Prostate gland (tissue), 2 donors: ENCODE data around the gene LIG3. TPM values are rescaled to one million over a fixed set of nuclear protein-coding genes. Genes with fewer than 3 reads are reported as not detected.
"Not testable (repeated sequence)": the region's sequence is repeated elsewhere in the genome, so short reads cannot be mapped to it uniquely, and the experiment has no call there.

Experiments used
- DNase-seq: peaks from one replicate; pipeline ENCODE4 v3.0.0-alpha.2; 2019; ENCODE audit warnings: low spot score
- H3K27ac ChIP-seq, 2 donors: fragments of 200-600 bp; sonication (generic); 2 replicates each; pipeline ENCODE4 v1.5.1; 2017 to 2019
- H3K27me3 ChIP-seq: fragments of 200-600 bp; sonication (generic); replicated peaks from 2 replicates; pipeline ENCODE4 v1.5.1; 2019; ENCODE audit not compliant: insufficient read depth
- H3K36me3 ChIP-seq, 2 donors: fragments of 200-600 bp; sonication (generic); 1 replicate in 1 of 2; 2 replicates in 1 of 2; pipeline versions ENCODE4 v1.5.1 to v1.8.1; 2017 to 2019
- H3K4me1 ChIP-seq: fragments of 200-600 bp; sonication (generic); replicated peaks from 2 replicates; pipeline ENCODE4 v1.5.1; 2019
- H3K4me3 ChIP-seq, 2 donors: fragments of 200-600 bp; sonication (generic); 2 replicates each; pipeline ENCODE4 v1.5.1; 2017 to 2019
- H3K9me3 ChIP-seq: fragments of 200-600 bp; sonication (generic); 2 replicates; pipeline ENCODE4 v1.5.1; 2017
- POLR2A ChIP-seq: fragments of 450-650 bp; IDR thresholded peaks from one replicate; pipeline ENCODE4 v1.6.1; 2016; ENCODE audit warnings: antibody characterized with exemption, mild to moderate bottlenecking
- POLR2AphosphoS5 ChIP-seq: sonication (generic); formaldehyde crosslinking; IDR thresholded peaks from one replicate; pipeline ENCODE4 v1.6.1; 2017; ENCODE audit warnings: antibody characterized with exemption
- whole genome bisulfite sequencing: methylation state at CpG from one replicate; pipeline ENCODE4 v1.1.5; 2018; 5-methylcytosine and 5-hydroxymethylcytosine counted together
- intact Hi-C: fragments of 100-400 bp; cut with DNase I; formaldehyde crosslinking; loops from one replicate; pipeline ENCODE4 v1.14.2; 2022
- total RNA-seq, 2 donors: library from RNA; depleted of rRNA; stranded (reverse); fragments of >200 nt; gene quantifications; one replicate each; pipeline ENCODE4 v1.1.0, GENCODE V29; 2016
- TF ChIP-seq, protein P1 (sequence below), 4 experiments: fragments of 200-600 bp in 2 of 4; fragments of 450-650 bp in 2 of 4; sonication (generic) in 2 of 4; IDR thresholded peaks; 1 replicate in 3 of 4; 2 replicates in 1 of 4; pipeline ENCODE4 v1.5.1; 2016 to 2019; ENCODE audit warnings: antibody characterized with exemption in 4 of 4, mild to moderate bottlenecking in 2 of 4, moderate library complexity in 2 of 4

LIG3 gene
- 10 to 100 TPM; 49.2 to 54.0 TPM for total RNA-seq

DNA sequence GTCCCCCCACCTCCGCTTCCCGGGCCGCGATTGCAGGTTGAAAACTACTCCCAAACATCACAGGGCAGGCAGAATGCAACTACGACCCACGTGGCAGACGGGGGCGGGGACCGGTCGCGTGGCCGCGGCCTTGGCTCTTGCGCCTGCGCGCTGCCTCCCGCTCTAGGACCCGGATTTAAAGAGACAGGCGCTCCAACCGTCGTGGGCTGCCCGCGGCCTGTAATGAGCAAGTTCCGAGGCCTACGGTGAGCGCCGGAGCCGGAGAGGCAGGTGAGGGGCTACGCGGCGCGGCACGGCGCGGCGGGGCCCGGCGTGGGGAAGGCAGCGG, at the start of gene LIG3:
LIG3 (plus strand) TSS at position 160 of the 328 bp plus-strand sequence. CDS start 2,494 bp downstream, outside the sequence.
- intact Hi-C loops, result no loop called here
- H3K4me3 ChIP-seq, result peak within 1 kb of the TSS; percentile 85 to 91
- no peaks in the 10 kb centered on the region for H3K9me3 ChIP-seq
- peak within 1 kb of the TSS; percentile 99 to 100 for H3K27ac ChIP-seq
- under 1% methylated on average over 38 of the region's 39 CpGs for WGBS
- TF ChIP-seq POLR2AphosphoS5 (peak; percentile 92), POLR2A (peak; percentile 50)
- TF ChIP-seq, protein P1, sequence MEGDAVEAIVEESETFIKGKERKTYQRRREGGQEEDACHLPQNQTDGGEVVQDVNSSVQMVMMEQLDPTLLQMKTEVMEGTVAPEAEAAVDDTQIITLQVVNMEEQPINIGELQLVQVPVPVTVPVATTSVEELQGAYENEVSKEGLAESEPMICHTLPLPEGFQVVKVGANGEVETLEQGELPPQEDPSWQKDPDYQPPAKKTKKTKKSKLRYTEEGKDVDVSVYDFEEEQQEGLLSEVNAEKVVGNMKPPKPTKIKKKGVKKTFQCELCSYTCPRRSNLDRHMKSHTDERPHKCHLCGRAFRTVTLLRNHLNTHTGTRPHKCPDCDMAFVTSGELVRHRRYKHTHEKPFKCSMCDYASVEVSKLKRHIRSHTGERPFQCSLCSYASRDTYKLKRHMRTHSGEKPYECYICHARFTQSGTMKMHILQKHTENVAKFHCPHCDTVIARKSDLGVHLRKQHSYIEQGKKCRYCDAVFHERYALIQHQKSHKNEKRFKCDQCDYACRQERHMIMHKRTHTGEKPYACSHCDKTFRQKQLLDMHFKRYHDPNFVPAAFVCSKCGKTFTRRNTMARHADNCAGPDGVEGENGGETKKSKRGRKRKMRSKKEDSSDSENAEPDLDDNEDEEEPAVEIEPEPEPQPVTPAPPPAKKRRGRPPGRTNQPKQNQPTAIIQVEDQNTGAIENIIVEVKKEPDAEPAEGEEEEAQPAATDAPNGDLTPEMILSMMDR (IDR thresholded peaks at IDR 0.05), result no peak
- peak; percentile 93 for DNase-seq
- no peaks in the 10 kb centered on the region for H3K27me3 ChIP-seq
- no peaks in the 10 kb centered on the region for H3K4me1 ChIP-seq
- H3K36me3 ChIP-seq, result no peaks in the 10 kb centered on the region

DNA sequence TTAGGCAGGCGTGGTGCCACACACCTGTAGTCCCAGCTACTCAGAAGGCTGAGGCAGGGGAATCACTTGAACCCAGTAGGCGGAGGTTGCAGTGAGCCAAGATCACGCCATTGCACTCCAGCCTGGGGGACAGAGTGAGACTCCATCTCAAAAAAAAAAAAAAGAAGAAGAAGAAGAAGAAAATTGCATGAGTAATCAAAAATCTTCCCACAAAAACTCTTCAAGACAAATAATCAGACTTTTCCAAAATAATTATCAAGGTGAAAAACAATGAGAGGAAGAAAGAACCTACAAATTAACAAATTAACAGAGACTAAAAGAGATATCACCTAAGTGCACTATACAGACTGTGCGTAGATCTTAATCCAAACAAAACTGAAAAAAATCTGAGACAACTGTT, 29.5 kb upstream of the LIG3 start:
- DNase-seq, H3K9me3 ChIP-seq, H3K4me3 ChIP-seq, H3K36me3 ChIP-seq, intact Hi-C loops, H3K4me1 ChIP-seq, H3K27ac ChIP-seq, H3K27me3 ChIP-seq: not testable (repeated sequence)
- WGBS, result 96% methylated on average over 4 of the region's 4 CpGs

DNA sequence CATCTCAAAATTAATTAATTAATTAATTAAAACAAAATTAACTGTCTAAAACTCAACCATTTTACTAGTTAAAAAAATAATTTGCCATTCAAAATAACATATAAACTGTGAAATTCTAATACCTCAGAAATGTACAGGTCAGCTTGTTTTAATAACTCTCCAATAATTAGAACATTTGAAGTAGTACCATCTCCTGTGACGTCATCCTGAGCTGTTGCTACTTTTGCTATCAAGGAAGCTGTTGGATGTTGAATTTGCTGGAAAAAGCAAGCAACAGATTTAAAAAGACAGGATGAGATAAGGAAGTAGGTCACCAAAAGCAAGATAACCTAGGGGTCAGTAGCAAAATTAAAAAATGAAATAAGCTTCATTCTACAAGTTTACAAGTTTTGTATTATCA, 21.9 kb upstream of the LIG3 start:
- H3K27ac ChIP-seq, result no peak overlapping the region
- no peak for DNase-seq
- no peaks in the 10 kb centered on the region for H3K27me3 ChIP-seq
- 89% methylated on average over 1 of the region's 1 CpG for WGBS
- intact Hi-C loops, result no loop called here
- no peaks in the 10 kb centered on the region for H3K9me3 ChIP-seq
- no peak overlapping the region for H3K4me3 ChIP-seq
- TF ChIP-seq POLR2AphosphoS5, result no peak
- TF ChIP-seq POLR2A, result no peak
- TF ChIP-seq, protein P1 (IDR thresholded peaks at IDR 0.05), result no peak
- no peaks in the 10 kb centered on the region for H3K4me1 ChIP-seq
- H3K36me3 ChIP-seq, result no peaks in the 10 kb centered on the region

DNA sequence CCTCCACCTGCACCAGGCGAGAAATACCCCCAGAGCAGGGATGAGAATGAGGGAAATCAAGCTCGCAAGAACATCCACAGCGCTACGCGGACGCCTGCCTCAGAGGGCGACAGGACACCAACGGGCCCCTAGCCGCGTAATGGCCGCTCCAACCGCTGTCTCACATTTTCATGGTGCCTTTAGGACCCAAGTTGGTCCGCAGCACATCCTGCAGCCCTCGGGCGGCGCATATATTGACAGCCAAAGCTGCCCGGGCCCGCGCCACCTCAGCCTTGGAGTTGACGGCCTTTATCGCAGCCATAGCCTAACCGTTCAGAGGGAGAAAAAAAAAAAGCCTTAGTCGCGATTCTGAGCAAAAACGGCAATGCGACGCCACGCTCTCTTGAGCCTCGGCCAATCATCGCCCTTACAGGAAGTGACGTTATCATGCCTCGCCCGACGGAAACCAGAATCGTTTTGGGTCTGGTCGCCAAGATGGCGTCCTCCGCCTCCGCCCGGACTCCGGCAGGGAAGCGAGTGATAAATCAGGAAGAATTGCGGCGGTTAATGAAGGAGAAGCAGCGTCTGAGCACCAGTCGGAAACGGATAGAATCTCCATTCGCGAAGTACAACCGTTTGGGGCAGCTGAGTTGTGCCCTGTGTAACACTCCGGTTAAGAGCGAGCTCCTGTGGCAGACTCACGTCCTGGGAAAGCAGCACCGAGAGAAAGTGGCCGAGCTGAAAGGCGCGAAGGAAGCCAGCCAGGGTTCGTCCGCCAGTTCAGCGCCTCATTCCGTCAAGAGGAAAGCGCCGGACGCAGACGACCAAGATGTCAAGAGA, 19.0 kb upstream of the LIG3 start, which contains the start of the genes CCT6B and ZNF830:
CCT6B (minus strand) TSS at position 368 of the 819 bp plus-strand sequence; CDS start at position 301, 67 bp downstream.
ZNF830 (plus strand) TSS at position 448 of the 819 bp plus-strand sequence; CDS start at position 475, 27 bp downstream.
- H3K4me1 ChIP-seq, result no peaks in the 10 kb centered on the region
- TF ChIP-seq POLR2AphosphoS5, result peak; percentile 99
- peak; percentile 59 for TF ChIP-seq POLR2A
- TF ChIP-seq, protein P1 (IDR thresholded peaks at IDR 0.05), result peak in 1 of 4 experiments; percentile 6
- H3K9me3 ChIP-seq, result no peaks in the 10 kb centered on the region
- intact Hi-C loops, result loop anchor here (2.0 to 10.0 kb wide), 2 partner anchors 127 to 603 kb away; partner anchors contain the start of gene SLFN14
- DNase-seq, result peak; percentile 91
- no peaks in the 10 kb centered on the region for H3K36me3 ChIP-seq
- peak within 1 kb of the TSS; percentile 80 to 89 for H3K4me3 ChIP-seq
- WGBS, result 0% methylated on average over 65 of the region's 65 CpGs
- peak within 1 kb of the TSS; percentile 89 to 92 for H3K27ac ChIP-seq
- no peaks in the 10 kb centered on the region for H3K27me3 ChIP-seq

DNA sequence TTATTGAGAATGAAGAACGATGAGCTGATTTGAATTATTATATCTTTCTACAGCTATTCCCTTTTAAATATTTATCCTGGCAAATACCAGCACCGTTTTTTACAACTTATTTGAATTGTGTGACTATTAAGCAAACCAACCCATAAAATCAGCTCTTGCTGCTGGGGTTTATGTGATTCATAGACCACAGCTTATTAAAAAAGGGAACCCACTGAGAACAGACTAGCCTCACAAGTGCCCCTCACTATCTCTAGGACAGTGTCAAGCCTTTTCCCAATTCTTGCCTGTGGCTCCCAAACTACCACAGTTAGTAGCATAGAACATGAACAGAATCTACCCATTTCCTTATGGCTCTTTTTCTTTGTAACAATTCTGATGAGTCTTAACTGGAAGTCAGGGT, 6.1 kb upstream of the LIG3 start:
- Histone ChIP-seq H3K27ac (peak overlapping the region; percentile 13 to 41), H3K36me3 (no peaks in the 10 kb centered on the region), H3K4me1 (no peaks in the 10 kb centered on the region), H3K27me3 (no peaks in the 10 kb centered on the region), H3K9me3 (no peaks in the 10 kb centered on the region), H3K4me3 (no peak overlapping the region)
- no peak for DNase-seq
- intact Hi-C loops, result no loop called here
- TF ChIP-seq POLR2A (no peak), POLR2AphosphoS5 (peak; percentile 5)
- TF ChIP-seq, protein P1 (IDR thresholded peaks at IDR 0.05), result no peak
- WGBS, result 19% methylated on average over 2 of the region's 2 CpGs
